ENCODE results near the gene CHPF2.

CHPF2 gene

DNA sequence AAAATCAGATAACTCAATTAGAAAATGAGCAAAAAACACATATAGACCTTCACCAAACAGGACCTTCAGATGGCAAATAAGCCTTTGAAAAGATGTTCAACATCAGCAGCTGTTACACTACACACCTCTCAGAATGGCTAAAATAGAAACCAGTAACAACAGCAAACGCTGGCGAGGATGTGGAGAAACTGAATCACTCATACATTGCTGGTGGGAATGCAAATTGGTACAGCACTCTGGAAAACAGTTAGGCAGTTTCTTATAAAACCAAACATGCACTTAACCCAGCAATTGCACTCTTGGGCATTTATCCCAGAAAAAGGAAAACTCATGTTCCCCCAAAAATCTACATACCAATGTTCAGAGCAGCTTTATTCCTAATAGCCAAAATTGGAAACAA lies 53.9 kb downstream of the CHPF2 start:
- H3K4me2 ChIP-seq (ENCODE audit: low read length), result no peak overlapping the region
- no peak overlapping the region for H2AFZ ChIP-seq (ENCODE audit: low read depth, low read length)

More for the DNA sequence above, 53.9 kb downstream of the CHPF2 start:
- no peak overlapping the region for H3K4me3 ChIP-seq (ENCODE audit: low read length)
- no peaks in the 10 kb centered on the region for H3K9me3 ChIP-seq (ENCODE audit: insufficient read depth, low read length)
- H3K4me1 ChIP-seq (ENCODE audit: low read length), result 0 out of 2 replicates have a peak, but pooled peaks cover 3% of the 10 kb centered on the region
- no peak for TF ChIP-seq EZH2phosphoT487 (IDR thresholded peaks at IDR 0.05; ENCODE audit: low read depth)
- TF ChIP-seq, protein P1, sequence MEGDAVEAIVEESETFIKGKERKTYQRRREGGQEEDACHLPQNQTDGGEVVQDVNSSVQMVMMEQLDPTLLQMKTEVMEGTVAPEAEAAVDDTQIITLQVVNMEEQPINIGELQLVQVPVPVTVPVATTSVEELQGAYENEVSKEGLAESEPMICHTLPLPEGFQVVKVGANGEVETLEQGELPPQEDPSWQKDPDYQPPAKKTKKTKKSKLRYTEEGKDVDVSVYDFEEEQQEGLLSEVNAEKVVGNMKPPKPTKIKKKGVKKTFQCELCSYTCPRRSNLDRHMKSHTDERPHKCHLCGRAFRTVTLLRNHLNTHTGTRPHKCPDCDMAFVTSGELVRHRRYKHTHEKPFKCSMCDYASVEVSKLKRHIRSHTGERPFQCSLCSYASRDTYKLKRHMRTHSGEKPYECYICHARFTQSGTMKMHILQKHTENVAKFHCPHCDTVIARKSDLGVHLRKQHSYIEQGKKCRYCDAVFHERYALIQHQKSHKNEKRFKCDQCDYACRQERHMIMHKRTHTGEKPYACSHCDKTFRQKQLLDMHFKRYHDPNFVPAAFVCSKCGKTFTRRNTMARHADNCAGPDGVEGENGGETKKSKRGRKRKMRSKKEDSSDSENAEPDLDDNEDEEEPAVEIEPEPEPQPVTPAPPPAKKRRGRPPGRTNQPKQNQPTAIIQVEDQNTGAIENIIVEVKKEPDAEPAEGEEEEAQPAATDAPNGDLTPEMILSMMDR (IDR thresholded peaks at IDR 0.05; ENCODE audit: low read depth, low read length), result no peak
- H3K36me3 ChIP-seq (replicated peaks; ENCODE audit: low read depth, low read length), result no peaks in the 10 kb centered on the region
- no peak overlapping the region for H3K9ac ChIP-seq (ENCODE audit: low read length)
- H3K79me2 ChIP-seq (ENCODE audit: low read length), result no peaks in the 10 kb centered on the region
- peaks cover 50% of the 10 kb centered on the region for H3K27me3 ChIP-seq (ENCODE audit: low read depth, low read length)
- H3K27ac ChIP-seq (ENCODE audit: low read length), result no peak overlapping the region
- no peaks in the 10 kb centered on the region for H4K20me1 ChIP-seq (ENCODE audit: insufficient read depth, low read length)

Measured in OCI-LY3 (cell line).